HG03520 (cell line): ENCODE results near the gene DHRS4.
"Not testable (repeated sequence)": the region's sequence is repeated elsewhere in the genome, so short reads cannot be mapped to it uniquely, and the experiment has no call there.

Source experiments
- ATAC-seq: cut with Tn5 transposase; IDR thresholded peaks from one replicate; pipeline ENCODE4 v1.9.1; 2021; ENCODE audit warnings: mild to moderate bottlenecking, moderate library complexity; ENCODE audit not compliant: unreplicated experiment

Gene DHRS4

DNA sequence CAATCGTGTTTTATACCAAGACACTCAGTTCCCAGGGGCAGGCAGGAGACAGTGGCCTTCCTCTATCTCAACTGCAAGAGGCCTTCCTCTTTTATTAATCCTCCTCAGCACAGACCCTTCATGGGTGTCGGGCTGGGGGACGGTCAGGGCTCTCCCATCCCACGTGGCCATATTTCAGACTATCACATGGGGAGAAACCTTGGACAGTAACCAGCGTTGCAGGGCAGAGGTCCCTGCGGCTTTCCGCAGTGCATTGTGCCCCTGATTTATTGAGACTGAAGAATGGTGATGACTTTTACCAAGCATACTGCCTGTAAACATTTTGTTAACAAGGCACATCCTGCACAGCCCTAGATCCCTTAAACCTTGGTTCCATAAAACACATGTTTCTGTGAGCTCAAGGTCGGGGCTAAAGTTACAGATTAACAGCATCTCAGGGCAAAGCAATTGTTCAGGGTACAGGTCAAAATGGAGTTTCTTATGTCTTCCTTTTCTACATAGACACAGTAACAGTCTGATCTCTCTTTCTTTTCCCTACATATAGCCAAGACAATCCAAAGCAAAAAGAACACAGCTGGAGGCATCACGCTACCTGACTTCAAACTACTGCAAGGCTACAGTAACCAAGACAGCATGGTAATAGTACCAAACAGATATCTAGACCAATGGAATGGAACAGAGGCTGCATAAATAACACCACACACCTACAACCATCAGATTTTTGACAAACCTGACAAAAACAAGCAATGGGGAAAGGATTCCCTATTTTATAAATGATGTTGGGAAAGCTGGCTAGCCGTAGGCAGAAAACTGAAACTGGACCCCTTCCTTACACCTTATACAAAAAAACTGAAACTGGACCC lies 28.6 kb downstream of the DHRS4 start:
- not testable (repeated sequence) for ATAC-seq

DNA sequence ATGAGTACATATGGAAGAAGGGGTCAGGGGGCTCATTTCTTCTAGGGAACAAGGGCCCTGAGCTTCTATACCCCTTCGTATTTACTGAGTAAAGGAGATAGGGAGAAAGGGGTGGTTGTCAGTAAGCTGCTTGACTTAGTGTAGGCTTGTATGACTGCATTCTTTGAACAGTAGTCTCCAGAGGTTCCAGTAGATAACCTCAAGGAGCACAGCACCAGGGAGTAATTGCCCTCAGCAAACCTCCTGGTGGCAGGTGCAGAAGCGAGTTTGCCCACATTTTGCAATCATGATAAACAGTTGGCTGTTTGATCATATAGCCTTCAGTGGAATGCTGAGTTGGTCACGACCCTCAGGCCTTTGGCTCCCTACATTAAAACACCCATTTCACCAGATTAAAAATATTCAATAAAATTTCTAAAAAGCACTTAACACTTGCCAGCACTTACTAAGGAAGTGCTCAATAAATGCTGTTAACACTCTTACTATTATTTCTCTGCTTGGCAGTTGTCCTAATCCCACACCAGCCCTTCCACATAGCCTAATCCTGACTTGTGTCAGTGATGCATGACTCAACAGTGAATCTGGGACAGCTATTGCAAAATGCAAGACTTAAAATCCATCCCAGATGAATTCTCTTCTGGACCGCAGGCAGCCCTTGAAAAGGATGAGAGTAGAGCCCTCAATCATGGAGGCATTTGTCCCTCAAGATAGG lies 31.5 kb downstream of the DHRS4 start:
- ATAC-seq, result no peak

DNA sequence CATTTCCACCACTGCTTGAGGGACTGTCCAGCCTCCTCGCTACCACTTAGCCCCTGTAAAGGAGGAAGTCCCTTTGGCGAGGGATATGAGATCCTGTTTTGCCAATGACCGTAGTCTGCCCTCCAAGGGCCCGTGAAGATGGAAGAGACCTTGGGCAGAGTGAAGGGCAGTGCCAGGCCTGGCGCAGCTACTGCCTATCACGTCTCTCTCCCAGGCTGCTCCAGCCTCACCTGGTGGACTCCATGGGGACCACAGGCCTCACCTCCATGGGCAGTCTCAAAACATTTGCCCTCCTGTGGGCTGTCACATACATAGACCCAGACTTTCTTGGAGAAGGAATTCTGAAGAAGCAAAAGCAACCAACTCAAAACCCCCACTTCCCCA lies 34.6 kb downstream of the DHRS4 start:
- ATAC-seq, result peak; percentile 3

DNA sequence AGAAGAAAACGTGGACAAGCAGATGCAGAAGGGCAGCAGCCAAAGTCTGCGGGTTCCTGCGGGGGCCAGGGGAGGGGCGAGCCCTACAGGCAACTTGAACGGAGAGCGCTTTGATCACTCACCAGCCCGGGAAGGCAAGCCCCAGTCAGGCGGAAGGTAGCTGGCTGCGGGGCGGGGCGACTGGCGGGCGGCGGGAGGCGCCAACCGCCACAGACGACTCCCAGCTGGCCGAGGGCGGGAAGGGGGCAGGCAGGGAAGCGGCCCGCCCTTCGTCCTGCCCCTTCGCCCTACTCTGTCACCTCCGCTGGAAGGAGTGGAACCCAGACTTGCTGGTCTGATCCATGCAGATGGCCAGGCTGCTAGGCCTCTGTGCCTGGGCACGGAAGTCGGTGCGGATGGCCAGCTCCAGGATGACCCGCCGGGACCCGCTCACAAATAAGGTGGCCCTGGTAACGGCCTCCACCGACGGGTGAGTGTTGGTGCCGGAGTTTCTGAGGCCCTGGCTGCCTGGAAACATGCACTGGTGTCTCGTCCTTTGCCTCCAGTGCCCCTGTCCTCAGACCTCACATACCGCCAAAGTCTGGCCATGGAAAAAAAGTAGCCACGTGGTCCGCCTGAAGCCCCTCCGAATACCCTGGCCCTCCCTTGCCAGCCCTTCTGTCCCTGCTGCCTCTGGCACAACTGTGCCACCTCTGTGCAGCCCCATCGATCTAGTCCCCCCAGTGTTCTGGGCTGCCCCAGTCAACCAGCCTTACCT lies 35.2 kb downstream of the DHRS4 start, which contains the start of gene DHRS4L2:
TSS of gene DHRS4L2 (plus strand) at position 323 of the 757 bp plus-strand sequence. CDS start at position 342, 19 bp downstream.
- peak; percentile 68 for ATAC-seq

DNA sequence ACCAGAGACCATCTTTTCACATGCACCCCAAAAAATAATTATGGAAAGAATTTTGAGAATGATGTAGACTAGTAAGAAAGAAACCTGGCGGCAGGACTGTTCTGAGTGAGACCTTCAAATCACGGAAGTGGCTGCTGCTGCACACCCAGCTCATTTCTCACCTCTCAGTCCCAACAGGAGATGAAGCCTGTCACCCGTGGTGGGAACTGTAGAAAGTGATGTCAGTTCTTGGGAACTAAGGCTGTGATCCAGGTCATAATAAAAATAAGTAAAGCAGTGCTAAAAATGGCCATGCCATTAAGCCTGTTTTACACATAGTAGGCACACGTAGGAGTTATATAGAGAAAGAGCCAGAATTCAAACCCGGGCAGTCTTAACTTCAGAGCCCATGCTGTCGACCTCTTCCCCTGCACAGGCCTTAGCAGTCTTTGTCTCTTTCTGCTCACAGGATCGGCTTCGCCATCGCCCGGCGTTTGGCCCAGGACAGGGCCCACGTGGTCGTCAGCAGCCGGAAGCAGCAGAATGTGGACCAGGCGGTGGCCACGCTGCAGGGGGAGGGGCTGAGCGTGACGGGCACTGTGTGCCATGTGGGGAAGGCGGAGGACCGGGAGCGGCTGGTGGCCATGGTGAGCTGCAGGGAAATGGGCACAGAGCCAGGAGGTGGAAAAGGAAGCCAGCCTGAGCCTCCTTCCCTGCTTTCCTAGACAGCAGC lies 36.3 kb downstream of the DHRS4 start:
- peak; percentile 38 for ATAC-seq

DNA sequence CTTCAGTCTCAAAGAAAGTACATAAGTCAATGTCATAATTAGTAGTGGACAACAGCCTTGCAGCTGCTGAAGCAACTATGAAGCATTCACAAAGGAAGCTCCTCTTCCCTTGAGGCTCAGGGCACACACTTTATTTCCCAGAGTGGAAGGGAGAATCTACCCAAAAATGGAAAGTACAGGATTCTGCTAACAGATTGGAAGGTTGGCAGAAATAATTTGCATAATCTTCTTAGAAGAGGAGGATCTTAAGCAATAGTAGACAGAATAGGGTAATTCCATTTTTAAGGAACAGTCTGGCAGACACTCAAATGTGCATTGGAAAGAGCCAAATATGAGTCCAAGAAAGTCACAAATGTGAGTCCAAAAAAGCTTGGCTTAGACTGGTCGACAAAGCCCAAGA lies 37.4 kb downstream of the DHRS4 start:
- ATAC-seq, result not testable (repeated sequence)

DNA sequence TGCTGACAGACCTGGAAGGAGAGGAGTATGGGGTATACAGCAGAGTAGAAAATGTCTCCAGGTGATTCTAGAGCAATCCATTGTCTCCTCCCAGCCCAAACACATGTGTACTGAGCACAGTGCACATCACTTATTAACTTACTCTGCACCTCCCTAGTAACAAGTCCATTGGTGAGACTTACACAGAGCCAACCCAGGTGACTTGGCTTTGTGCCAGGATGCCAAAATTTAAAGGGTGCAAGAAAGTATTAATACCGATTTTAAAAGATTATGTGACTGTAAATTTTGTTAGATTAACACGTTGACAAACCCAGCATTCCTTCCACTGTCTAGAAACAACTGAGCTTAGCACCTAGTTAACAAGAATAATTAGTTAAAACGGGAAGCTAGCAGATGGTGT lies 39.5 kb downstream of the DHRS4 start:
- ATAC-seq, result not testable (repeated sequence)

DNA sequence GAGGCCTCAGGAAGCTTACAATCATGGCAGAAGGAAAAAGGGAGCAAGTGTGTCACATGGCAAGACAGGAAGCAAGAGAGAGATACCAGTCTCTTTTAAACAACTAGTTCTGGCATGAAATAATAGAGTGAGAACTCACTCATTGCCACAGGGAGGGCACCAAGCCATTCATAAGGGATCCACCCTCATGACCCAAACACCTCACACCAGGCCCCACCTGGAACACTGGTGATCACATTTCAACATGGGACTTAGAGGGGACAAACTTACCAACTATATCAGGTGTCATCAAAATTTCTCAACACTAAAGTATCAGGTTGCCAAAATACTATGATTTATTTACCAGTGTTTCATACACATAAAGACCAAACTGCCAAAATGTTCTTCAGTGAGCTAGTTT lies 42.4 kb downstream of the DHRS4 start:
- ATAC-seq, result not testable (repeated sequence)

DNA sequence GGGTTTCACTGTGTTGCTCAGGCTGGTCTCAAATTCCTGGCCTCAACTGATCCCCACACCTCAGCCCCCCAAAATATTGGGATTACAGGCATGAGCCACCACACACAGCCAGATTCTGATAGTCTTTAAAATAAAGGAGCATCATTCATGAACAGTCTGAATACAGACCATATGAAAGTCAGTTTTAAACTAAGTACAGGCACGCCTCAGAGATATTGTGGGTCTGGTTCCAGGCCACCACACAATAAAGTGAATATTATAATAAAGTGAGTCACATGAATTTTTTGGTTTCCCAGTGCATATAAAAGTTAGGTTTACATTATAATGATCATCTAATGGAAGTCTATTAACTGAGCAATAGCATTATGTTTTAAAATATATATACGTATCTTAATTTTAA lies 43.3 kb downstream of the DHRS4 start:
- ATAC-seq, result not testable (repeated sequence)

DNA sequence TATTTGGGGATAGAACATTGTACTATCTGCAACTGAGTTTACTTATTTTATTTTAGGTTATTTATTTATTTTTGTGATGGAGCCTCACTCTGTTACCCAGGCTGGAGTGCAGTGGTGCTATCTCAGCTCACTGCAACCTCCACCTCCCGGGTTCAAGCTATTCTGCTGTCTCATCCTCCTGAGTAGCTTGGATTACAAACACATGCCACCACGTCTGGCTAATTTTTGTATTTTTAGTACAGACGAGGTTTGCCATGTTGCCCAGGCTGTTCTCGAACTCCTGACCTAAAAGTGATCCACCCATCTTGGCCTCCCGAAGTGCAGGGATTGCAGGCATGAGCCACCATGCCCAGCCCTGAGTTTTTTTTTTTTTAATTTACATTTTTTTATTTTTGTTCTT lies 46.1 kb downstream of the DHRS4 start:
- ATAC-seq, result not testable (repeated sequence)

DNA sequence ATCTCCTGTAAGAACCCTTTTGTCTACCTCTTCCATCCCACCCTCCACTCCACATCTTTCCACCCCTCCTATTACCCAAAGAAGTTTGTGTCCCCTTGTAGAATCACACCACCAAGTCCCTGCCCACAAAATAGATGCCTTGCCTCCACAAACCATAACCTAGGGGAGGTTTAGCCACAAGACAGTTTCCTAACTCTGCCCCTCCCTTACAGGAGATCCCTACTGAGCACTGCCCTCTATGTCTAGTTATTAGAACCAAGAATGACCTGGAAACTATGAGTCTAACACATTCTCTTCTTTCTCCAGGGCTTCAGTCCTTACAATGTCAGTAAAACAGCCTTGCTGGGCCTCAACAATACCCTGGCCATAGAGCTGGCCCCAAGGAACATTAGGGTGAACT lies 47.5 kb downstream of the DHRS4 start:
- not testable (repeated sequence) for ATAC-seq

DNA sequence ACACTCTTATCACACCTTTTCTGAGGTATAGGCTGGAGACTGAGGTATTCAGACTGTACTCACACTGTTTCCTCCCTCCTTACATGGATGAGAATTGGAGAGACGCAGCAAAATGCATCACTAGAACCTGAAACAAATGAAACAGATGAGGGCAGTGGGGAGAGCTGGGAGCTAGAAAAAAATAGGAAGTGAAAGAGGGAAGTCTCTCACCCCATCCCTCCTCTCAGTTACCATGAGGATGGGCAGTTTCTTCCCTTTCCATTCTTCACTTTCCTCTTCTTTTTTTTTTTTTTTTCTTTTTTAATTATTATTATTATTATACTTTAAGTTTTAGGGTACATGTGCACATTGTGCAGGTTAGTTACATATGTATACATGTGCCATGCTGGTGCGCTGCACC lies 48.1 kb downstream of the DHRS4 start:
- not testable (repeated sequence) for ATAC-seq

DNA sequence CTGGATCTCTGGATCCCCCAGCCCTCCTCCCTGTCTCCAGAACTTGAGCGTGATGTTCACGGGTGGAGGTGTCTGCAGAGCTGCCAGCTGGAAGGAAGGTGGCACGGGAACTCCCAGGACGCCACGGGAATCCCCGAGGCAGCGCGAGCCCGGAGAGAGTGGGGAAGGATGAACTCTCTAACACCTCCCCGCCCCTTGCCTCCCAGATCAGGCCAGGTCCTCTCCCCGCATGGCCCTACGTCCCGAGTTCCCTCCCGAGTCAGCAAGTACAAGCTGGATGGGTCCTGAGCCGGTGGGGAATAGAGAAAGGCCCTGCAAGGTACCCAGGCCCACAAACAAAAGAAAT lies 52.9 kb downstream of the DHRS4 start:
- not testable (repeated sequence) for ATAC-seq

DNA sequence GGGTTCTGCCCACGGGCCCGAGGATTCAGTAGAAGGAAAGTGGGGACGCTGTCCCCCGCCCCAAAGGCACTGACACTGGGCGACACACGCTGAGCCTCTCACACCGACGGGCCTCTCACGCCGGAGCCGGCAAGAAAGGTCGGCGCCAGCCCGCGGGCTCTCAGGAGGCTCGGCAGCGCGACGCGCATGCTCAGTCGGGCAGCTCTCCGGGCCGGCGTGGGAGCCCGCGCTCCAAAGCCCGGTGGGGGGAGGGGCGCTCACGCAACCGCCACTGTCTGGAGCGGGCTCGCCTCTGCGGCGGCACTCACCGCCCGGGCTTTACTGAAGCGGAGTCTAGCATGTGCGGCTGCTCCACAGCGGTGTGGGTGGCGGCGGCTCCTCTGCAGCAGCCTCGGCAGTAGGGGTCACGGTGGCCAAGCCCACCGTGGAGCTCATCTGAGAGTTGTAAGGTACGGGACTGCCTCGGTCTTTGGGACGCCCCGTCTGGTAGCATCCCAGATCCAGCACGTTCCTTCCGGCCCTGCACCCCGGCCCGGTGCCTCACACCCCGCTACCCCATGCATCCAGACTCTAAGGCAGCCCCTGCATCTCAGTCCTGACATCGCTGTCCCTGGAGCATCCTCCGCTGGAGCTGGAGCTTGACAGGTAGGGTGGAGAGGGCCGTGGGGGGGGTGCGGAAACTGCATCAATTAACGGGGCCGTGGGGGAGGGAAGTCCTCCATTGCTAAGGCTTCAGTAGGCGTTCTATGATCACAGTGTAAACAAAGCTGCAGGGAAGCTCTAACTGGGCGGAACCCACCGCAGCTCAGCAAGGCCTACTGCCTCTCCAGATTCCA lies 53.5 kb downstream of the DHRS4 start:
- ATAC-seq, result peak; percentile 65

DNA sequence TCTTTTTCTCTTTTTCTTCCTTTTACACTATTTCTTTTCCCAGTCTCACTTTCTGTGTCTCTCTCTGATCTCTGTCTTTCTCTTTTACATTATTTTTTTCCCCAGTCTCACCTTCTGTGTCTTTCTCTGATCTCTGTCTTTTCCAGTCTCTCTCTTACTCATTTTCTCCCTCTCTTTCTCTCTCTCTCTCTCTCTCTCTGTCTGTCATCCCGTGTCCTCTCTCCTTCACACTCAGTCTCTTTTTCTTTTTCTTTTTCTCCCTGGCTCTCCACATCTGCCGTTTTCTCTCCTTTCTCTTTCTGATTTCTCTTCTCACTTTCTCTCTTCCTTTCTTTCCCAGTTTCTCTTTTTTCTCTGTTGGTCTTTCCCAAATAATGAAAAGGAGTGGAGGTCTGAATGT lies 57.5 kb downstream of the DHRS4 start:
- no peak for ATAC-seq

DNA sequence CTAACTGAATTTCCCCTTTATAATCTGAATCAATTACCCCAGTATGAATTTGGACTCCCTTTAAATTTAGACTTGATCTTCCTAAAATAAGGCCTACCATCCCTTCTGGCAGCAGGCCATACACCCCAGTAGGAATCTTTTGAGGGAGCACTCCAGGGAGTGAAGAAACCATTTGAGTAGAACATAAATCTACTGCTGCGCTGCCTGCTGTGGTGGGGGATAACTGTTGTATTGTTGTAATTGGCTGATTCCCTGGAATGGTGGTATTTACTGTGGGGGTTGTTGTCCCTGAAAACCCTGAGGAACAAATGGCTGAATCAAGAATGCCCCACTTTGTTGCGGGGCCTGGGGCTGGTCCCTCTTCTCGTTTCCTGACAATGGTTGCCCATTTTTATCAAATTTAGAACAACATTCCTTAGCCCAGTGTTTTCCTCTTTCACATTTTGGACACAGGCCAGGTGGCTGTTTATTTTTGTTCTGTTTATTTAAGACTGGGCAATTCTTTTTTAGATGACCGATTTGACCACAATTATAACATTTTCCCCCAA lies 59.2 kb downstream of the DHRS4 start:
- ATAC-seq, result not testable (repeated sequence)

DNA sequence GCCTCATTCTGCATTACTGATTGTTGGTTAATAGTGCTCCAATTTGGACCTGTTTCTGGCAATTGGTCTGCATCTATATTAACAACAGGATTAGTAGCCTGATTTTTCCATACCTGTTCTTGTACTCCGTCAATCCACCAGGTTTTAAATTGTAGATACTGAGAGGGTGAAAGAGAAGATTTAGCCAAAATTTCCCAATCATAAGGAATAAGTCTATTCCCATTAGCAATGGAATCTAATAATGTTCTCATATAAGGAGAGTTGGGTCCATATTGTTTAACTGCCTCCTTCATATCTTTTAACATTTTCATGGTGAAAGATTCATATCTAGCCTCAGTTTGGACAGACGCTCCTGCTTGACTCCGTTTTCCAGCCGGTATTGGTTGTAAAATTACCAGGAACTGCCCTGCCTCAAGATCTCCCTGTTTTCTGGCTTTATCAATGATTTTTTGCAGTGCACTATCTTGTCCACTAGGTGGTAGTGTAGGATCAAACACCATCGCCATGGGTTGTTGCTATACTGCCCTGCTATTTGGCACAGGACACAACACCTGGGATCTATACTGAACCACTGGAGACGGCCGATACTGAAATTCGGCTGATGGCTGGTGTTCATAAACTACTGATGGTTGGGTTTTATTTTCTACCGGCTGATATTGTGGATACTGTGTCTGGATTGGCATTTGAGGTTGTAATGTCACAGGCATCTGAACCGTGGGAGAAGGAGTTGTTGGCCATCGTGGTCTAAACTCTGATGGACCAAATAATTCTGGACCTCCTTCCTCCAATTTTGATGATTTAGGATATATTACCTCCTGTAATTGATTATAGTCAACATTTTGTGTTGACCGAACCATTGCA lies 60.3 kb downstream of the DHRS4 start:
- peak; percentile 63 for ATAC-seq

DNA sequence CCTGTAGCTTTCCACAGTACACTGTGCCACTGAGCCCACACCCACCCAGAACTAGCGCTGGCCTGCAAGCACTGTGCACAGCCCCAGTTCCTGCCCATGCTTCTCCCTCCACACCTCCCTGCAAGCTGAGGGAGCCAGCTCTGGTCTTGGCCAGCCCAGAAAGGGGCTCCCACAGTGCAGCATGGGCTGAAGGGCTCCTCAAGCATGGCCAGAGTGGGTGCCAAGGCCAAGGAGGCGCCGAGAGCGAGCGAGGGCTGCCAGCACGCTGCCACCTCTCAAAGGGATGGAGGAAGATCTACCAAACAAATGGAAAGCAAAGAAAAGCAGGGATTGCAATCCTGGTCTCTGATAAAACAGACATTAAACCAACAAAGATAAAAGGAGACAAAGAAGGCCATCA lies 62.2 kb downstream of the DHRS4 start:
- ATAC-seq, result not testable (repeated sequence)
